ENCODE measurements around the gene MT3.
"Not testable (repeated sequence)": the region's sequence is repeated elsewhere in the genome, so short reads cannot be mapped to it uniquely, and the experiment has no call there.

MT3 gene

GRCh38 chr16:56564793-56565477 lies 24.4 kb upstream of the MT3 start, which contains the start of gene MT4:
Gene MT4 (plus strand): TSS chr16:56565073. CDS start chr16:56565129, 56 bp downstream.
- Mint-ChIP-seq H3K27ac (no peak within 1 kb of the TSS), H3K4me1 (no peaks in the 10 kb centered on the region), H3K27me3 (peaks cover 16% of the 10 kb centered on the region), H3K9me3 (no peaks in the 10 kb centered on the region), H3K36me3 (ENCODE audit: low read depth) (no peaks in the 10 kb centered on the region), H3K4me3 (no peak within 1 kb of the TSS)
- DNase-seq = no peak
- no peak for ATAC-seq

GRCh38 chr16:56569971-56570370 lies 19.4 kb upstream of the MT3 start:
- no peak for ATAC-seq
- H3K4me1 Mint-ChIP-seq = no peaks in the 10 kb centered on the region
- no peak overlapping the region for H3K4me3 Mint-ChIP-seq
- no peaks in the 10 kb centered on the region for H3K9me3 Mint-ChIP-seq
- DNase-seq = no peak
- H3K27ac Mint-ChIP-seq = no peak overlapping the region
- peaks cover 10% of the 10 kb centered on the region for H3K27me3 Mint-ChIP-seq
- no peaks in the 10 kb centered on the region for H3K36me3 Mint-ChIP-seq (ENCODE audit: low read depth)

GRCh38 chr16:56571525-56571924 lies 17.8 kb upstream of the MT3 start:
- H3K27me3 Mint-ChIP-seq = peaks cover 2% of the 10 kb centered on the region
- ATAC-seq (no peak), DNase-seq (no peak)
- no peak overlapping the region for H3K27ac Mint-ChIP-seq
- no peaks in the 10 kb centered on the region for H3K36me3 Mint-ChIP-seq (ENCODE audit: low read depth)
- H3K9me3 Mint-ChIP-seq = no peaks in the 10 kb centered on the region
- no peaks in the 10 kb centered on the region for H3K4me1 Mint-ChIP-seq
- no peak overlapping the region for H3K4me3 Mint-ChIP-seq

GRCh38 chr16:56574625-56575024 lies 14.7 kb upstream of the MT3 start:
- DNase-seq (no peak), ATAC-seq (no peak)
- H3K9me3 Mint-ChIP-seq = no peaks in the 10 kb centered on the region
- no peak overlapping the region for H3K27ac Mint-ChIP-seq
- no peaks in the 10 kb centered on the region for H3K27me3 Mint-ChIP-seq
- no peak overlapping the region for H3K4me3 Mint-ChIP-seq
- H3K36me3 Mint-ChIP-seq (ENCODE audit: low read depth) = no peaks in the 10 kb centered on the region
- H3K4me1 Mint-ChIP-seq = peaks cover 3% of the 10 kb centered on the region

- H3K4me1 Mint-ChIP-seq = peaks cover 3% of the 10 kb centered on the region
- no peak overlapping the region for H3K27ac Mint-ChIP-seq
- peak; percentile 92 for DNase-seq
Measured at GRCh38 chr16:56576585-56577299, 12.6 kb upstream of the MT3 start.

GRCh38 chr16:56577300-56577625 lies 12.1 kb upstream of the MT3 start:
- Mint-ChIP-seq H3K9me3 (no peaks in the 10 kb centered on the region), H3K36me3 (ENCODE audit: low read depth) (no peaks in the 10 kb centered on the region), H3K27ac (no peak overlapping the region), H3K27me3 (no peaks in the 10 kb centered on the region), H3K4me1 (peaks cover 3% of the 10 kb centered on the region), H3K4me3 (no peak overlapping the region)
- ATAC-seq (no peak), DNase-seq (no peak)

More at GRCh38 chr16:56576585-56577299, 12.6 kb upstream of the MT3 start:
- no peak overlapping the region for H3K4me3 Mint-ChIP-seq
- peak; percentile 99 for ATAC-seq
- no peaks in the 10 kb centered on the region for H3K36me3 Mint-ChIP-seq (ENCODE audit: low read depth)
- H3K9me3 Mint-ChIP-seq = no peaks in the 10 kb centered on the region
- no peaks in the 10 kb centered on the region for H3K27me3 Mint-ChIP-seq

GRCh38 chr16:56580391-56581048 lies 8.8 kb upstream of the MT3 start:
- no peak for ATAC-seq
- Mint-ChIP-seq H3K27ac (no peak overlapping the region), H3K27me3 (no peaks in the 10 kb centered on the region)

GRCh38 chr16:56582911-56583310 lies 6.4 kb upstream of the MT3 start:
- not testable (repeated sequence) for H3K27me3 Mint-ChIP-seq; H3K27ac Mint-ChIP-seq; H3K9me3 Mint-ChIP-seq; H3K36me3 Mint-ChIP-seq (ENCODE audit: low read depth); ATAC-seq; DNase-seq; H3K4me1 Mint-ChIP-seq; H3K4me3 Mint-ChIP-seq

More at GRCh38 chr16:56580391-56581048, 8.8 kb upstream of the MT3 start:
- DNase-seq = no peak
- Mint-ChIP-seq H3K4me1 (peaks cover 3% of the 10 kb centered on the region), H3K4me3 (no peak overlapping the region), H3K36me3 (ENCODE audit: low read depth) (no peaks in the 10 kb centered on the region), H3K9me3 (no peaks in the 10 kb centered on the region)

GRCh38 chr16:56583351-56584168 lies 5.8 kb upstream of the MT3 start:
- H3K9me3 Mint-ChIP-seq = no peaks in the 10 kb centered on the region
- H3K4me1 Mint-ChIP-seq = no peaks in the 10 kb centered on the region
- H3K27ac Mint-ChIP-seq = no peak overlapping the region
- ATAC-seq (no peak), DNase-seq (no peak)
- no peaks in the 10 kb centered on the region for H3K36me3 Mint-ChIP-seq (ENCODE audit: low read depth)
- peaks cover 7% of the 10 kb centered on the region for H3K27me3 Mint-ChIP-seq
- no peak overlapping the region for H3K4me3 Mint-ChIP-seq

- H3K27ac Mint-ChIP-seq = no peak overlapping the region
- no peaks in the 10 kb centered on the region for H3K36me3 Mint-ChIP-seq (ENCODE audit: low read depth)
- no peak overlapping the region for H3K4me3 Mint-ChIP-seq
- peaks cover 3% of the 10 kb centered on the region for H3K4me1 Mint-ChIP-seq
- ATAC-seq (no peak), DNase-seq (no peak)
- H3K27me3 Mint-ChIP-seq = peaks cover 11% of the 10 kb centered on the region
- H3K9me3 Mint-ChIP-seq = no peaks in the 10 kb centered on the region
Measured at GRCh38 chr16:56584276-56584675, 5.1 kb upstream of the MT3 start.

GRCh38 chr16:56588781-56589140 lies 567 bp upstream of the MT3 start:
- H3K4me3 Mint-ChIP-seq = peak overlapping the region; percentile 76
- H3K27ac Mint-ChIP-seq = no peak overlapping the region
- peaks cover 11% of the 10 kb centered on the region for H3K4me1 Mint-ChIP-seq
- DNase-seq (no peak), ATAC-seq (no peak)
- no peaks in the 10 kb centered on the region for H3K9me3 Mint-ChIP-seq
- H3K36me3 Mint-ChIP-seq (ENCODE audit: low read depth) = no peaks in the 10 kb centered on the region
- peaks cover 22% of the 10 kb centered on the region for H3K27me3 Mint-ChIP-seq

GRCh38 chr16:56591377-56592060 lies 2.2 kb downstream of the MT3 start:
- no peaks in the 10 kb centered on the region for H3K9me3 Mint-ChIP-seq
- H3K4me1 Mint-ChIP-seq = peaks cover 11% of the 10 kb centered on the region
- no peak overlapping the region for H3K27ac Mint-ChIP-seq
- DNase-seq (no peak), ATAC-seq (no peak)
- peaks cover 19% of the 10 kb centered on the region for H3K27me3 Mint-ChIP-seq
- no peak overlapping the region for H3K4me3 Mint-ChIP-seq
- no peaks in the 10 kb centered on the region for H3K36me3 Mint-ChIP-seq (ENCODE audit: low read depth)

- H3K4me3 Mint-ChIP-seq = no peak overlapping the region
- no peak overlapping the region for H3K27ac Mint-ChIP-seq
- ATAC-seq = no peak
- no peak for DNase-seq
- H3K36me3 Mint-ChIP-seq (ENCODE audit: low read depth) = no peaks in the 10 kb centered on the region
- H3K9me3 Mint-ChIP-seq = no peaks in the 10 kb centered on the region
- peaks cover 16% of the 10 kb centered on the region for H3K4me1 Mint-ChIP-seq
- peaks cover 15% of the 10 kb centered on the region for H3K27me3 Mint-ChIP-seq
Measured at GRCh38 chr16:56593573-56594291, 4.4 kb downstream of the MT3 start.

GRCh38 chr16:56594292-56594619 lies 4.9 kb downstream of the MT3 start:
- no peak overlapping the region for H3K27ac Mint-ChIP-seq
- H3K27me3 Mint-ChIP-seq = peaks cover 13% of the 10 kb centered on the region
- no peaks in the 10 kb centered on the region for H3K9me3 Mint-ChIP-seq
- DNase-seq (no peak), ATAC-seq (no peak)
- no peaks in the 10 kb centered on the region for H3K36me3 Mint-ChIP-seq (ENCODE audit: low read depth)
- H3K4me1 Mint-ChIP-seq = peaks cover 14% of the 10 kb centered on the region
- H3K4me3 Mint-ChIP-seq = no peak overlapping the region
